HEK293 (cell line): Measurements from ENCODE around the gene TPGS2.

Experiments used
- CTCF ChIA-PET: fragments of 350-600 bp; formaldehyde crosslinking; extraction: SDS; loops from one replicate; lab custom pipeline; 2021; ENCODE audit warnings: antibody characterized with exemption; lab: Yijun Ruan, JAX
- POLR2A ChIA-PET: fragments of 300-600 bp; formaldehyde crosslinking; extraction: SDS; loops from one replicate; lab custom pipeline; 2020; ENCODE audit warnings: antibody characterized with exemption, inconsistent platforms; lab: Yijun Ruan, JAX
- H3K27ac ChIP-seq: fragments of 200-500 bp; sonication (Bioruptor generic); 2 replicates; pipeline ENCODE4 v1.5.1; 2014; ENCODE audit warnings: low read depth, low read length, control low read depth, inconsistent platforms; ENCODE audit errors: extremely low read depth
- H3K36me3 ChIP-seq, 2 experiments: fragments of 200-500 bp in 1 of 2; sonication (Bioruptor generic) in 1 of 2; 1 replicate in 1 of 2; 2 replicates in 1 of 2; pipeline ENCODE4 v1.5.1; 2014 to 2017; ENCODE audit warnings: inconsistent platforms in 2 of 2, low read length in 2 of 2; ENCODE audit not compliant: control insufficient read depth in 2 of 2, insufficient read depth in 1 of 2
- H3K4me1 ChIP-seq: fragments of 200-500 bp; sonication (Bioruptor generic); 2 replicates; pipeline ENCODE4 v1.5.1; 2014; ENCODE audit warnings: mild to moderate bottlenecking, low read length, inconsistent platforms; ENCODE audit not compliant: control insufficient read depth, insufficient read depth
- H3K4me3 ChIP-seq: 2 replicates; pipeline ENCODE4 v1.5.1; 2011; ENCODE audit warnings: low read depth, mild to moderate bottlenecking, control low read depth, low read length, moderate library complexity
- H3K9me3 ChIP-seq: fragments of 200-500 bp; sonication (Bioruptor generic); 2 replicates; pipeline ENCODE4 v1.5.1; 2014; ENCODE audit warnings: low read depth, low read length, inconsistent platforms; ENCODE audit not compliant: control insufficient read depth, insufficient read depth
- FEZF1 ChIP-seq: fragments of 450-650 bp; formaldehyde crosslinking; IDR thresholded peaks from 2 replicates; pipeline ENCODE4 v1.5.1; 2016; ENCODE audit warnings: missing biosample characterization, missing genetic modification characterization
- ZBTB21 ChIP-seq: fragments of 450-650 bp; formaldehyde crosslinking; IDR thresholded peaks from 2 replicates; pipeline ENCODE4 v1.5.1; 2017; ENCODE audit warnings: missing biosample characterization, missing genetic modification characterization
- ZFP41 ChIP-seq: fragments of 450-650 bp; formaldehyde crosslinking; IDR thresholded peaks from 2 replicates; pipeline ENCODE4 v1.5.1; 2016; ENCODE audit warnings: missing biosample characterization, missing genetic modification characterization, borderline replicate concordance
- ZIC2 ChIP-seq: fragments of 450-650 bp; formaldehyde crosslinking; IDR thresholded peaks from 2 replicates; pipeline ENCODE4 v1.5.1; 2016; ENCODE audit warnings: missing biosample characterization, missing genetic modification characterization
- ZNF155 ChIP-seq: fragments of 450-650 bp; formaldehyde crosslinking; IDR thresholded peaks from 2 replicates; pipeline ENCODE4 v1.5.1; 2016; ENCODE audit warnings: missing biosample characterization, missing genetic modification characterization
- ZNF157 ChIP-seq: fragments of 450-650 bp; formaldehyde crosslinking; IDR thresholded peaks from 2 replicates; pipeline ENCODE4 v1.5.1; 2016; ENCODE audit warnings: missing biosample characterization, missing genetic modification characterization
- ZNF202 ChIP-seq: fragments of 450-650 bp; formaldehyde crosslinking; IDR thresholded peaks from 2 replicates; pipeline ENCODE4 v1.5.1; 2016; ENCODE audit warnings: missing biosample characterization, missing genetic modification characterization, borderline replicate concordance
- ZNF211 ChIP-seq: fragments of 450-650 bp; formaldehyde crosslinking; IDR thresholded peaks from 2 replicates; pipeline ENCODE4 v1.5.1; 2016; ENCODE audit warnings: low read depth, missing biosample characterization, missing genetic modification characterization
- ZNF350 ChIP-seq: fragments of 450-650 bp; formaldehyde crosslinking; IDR thresholded peaks from 2 replicates; pipeline ENCODE4 v1.5.0; 2017; ENCODE audit warnings: missing biosample characterization, mild to moderate bottlenecking, missing genetic modification characterization
- ZNF777 ChIP-seq: fragments of 450-650 bp; formaldehyde crosslinking; IDR thresholded peaks from 2 replicates; pipeline ENCODE4 v1.5.1; 2017; ENCODE audit warnings: missing biosample characterization, missing genetic modification characterization, borderline replicate concordance
- TF ChIP-seq, protein P1 (sequence below): IDR thresholded peaks from 2 replicates; pipeline ENCODE4 v1.6.1; 2011; ENCODE audit warnings: mild to moderate bottlenecking, low read depth, low read length, borderline replicate concordance
- TF ChIP-seq, protein P2 (sequence below): fragments of 450-650 bp; formaldehyde crosslinking; IDR thresholded peaks from 2 replicates; pipeline ENCODE4 v1.5.1; 2016; ENCODE audit warnings: missing biosample characterization, missing genetic modification characterization, low read depth
- TF ChIP-seq, protein P3 (sequence below): fragments of 450-650 bp; formaldehyde crosslinking; IDR thresholded peaks from 2 replicates; pipeline ENCODE4 v1.5.1; 2016; ENCODE audit warnings: missing biosample characterization, missing genetic modification characterization
- TF ChIP-seq, protein P4 (sequence below): fragments of 450-650 bp; formaldehyde crosslinking; IDR thresholded peaks from 2 replicates; pipeline ENCODE4 v1.5.1; 2016; ENCODE audit warnings: missing biosample characterization, missing genetic modification characterization
- TF ChIP-seq, protein P5 (sequence below): fragments of 450-650 bp; formaldehyde crosslinking; IDR thresholded peaks from 2 replicates; pipeline ENCODE4 v1.5.1; 2017; ENCODE audit warnings: missing biosample characterization, mild to moderate bottlenecking, missing genetic modification characterization, moderate library complexity
- TF ChIP-seq, protein P6 (sequence below): fragments of 450-650 bp; formaldehyde crosslinking; IDR thresholded peaks from 2 replicates; pipeline ENCODE4 v1.5.1; 2016; ENCODE audit warnings: missing biosample characterization, missing genetic modification characterization, low read depth
- TF ChIP-seq, protein P7 (sequence below): fragments of 450-650 bp; formaldehyde crosslinking; IDR thresholded peaks from 2 replicates; pipeline ENCODE4 v1.5.0; 2017; ENCODE audit warnings: missing biosample characterization, missing genetic modification characterization, borderline replicate concordance
- TF ChIP-seq, protein P8 (sequence below): fragments of 450-650 bp; formaldehyde crosslinking; IDR thresholded peaks from 2 replicates; pipeline ENCODE4 v1.5.1; 2017; ENCODE audit warnings: missing biosample characterization, missing genetic modification characterization
- TF ChIP-seq, protein P9 (sequence below): fragments of 450-650 bp; formaldehyde crosslinking; IDR thresholded peaks from 2 replicates; pipeline ENCODE4 v1.5.1; 2016; ENCODE audit warnings: missing biosample characterization, missing genetic modification characterization

TPGS2 gene

DNA sequence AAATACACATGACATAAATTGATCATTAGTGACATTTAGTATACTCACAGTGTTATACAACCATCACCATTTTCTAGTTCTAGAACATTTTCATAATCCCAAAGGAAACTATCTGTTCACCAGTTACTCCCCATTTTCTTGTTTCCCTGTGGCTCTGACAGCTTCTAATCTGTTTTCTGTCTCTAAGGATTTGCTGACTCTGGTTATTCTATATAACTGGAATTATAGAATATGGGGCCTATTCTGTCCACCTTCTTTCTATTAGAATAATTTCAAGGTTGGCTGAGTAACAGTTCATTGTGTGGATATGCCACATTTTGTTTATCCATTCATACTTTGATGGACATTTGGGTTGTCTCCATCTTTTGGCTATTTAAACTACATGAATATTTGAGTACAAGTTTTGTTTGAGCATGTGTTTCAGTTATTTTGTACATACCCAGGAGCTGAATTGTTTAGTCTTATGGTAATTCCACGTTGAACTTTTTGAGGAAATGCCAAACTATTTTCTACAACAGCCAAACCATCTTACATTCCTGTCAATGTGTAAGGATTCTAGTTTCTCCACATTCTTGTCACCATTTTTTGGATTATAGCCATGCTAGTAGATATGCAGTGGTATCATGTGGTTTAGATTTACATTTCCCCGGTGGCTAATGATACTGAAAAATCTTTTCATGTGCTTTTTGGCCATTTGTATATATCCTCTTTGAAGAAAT lies 20.6 kb upstream of the TPGS2 start:
- no peak overlapping the region for H3K27ac ChIP-seq
- H3K4me3 ChIP-seq, result no peak overlapping the region
- no peaks in the 10 kb centered on the region for H3K9me3 ChIP-seq
- TF ChIP-seq ZIC2 (tag by site-specific recombination), result no peak
- TF ChIP-seq, protein P1, sequence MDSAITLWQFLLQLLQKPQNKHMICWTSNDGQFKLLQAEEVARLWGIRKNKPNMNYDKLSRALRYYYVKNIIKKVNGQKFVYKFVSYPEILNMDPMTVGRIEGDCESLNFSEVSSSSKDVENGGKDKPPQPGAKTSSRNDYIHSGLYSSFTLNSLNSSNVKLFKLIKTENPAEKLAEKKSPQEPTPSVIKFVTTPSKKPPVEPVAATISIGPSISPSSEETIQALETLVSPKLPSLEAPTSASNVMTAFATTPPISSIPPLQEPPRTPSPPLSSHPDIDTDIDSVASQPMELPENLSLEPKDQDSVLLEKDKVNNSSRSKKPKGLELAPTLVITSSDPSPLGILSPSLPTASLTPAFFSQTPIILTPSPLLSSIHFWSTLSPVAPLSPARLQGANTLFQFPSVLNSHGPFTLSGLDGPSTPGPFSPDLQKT, result no peak
- TF ChIP-seq, protein P2, sequence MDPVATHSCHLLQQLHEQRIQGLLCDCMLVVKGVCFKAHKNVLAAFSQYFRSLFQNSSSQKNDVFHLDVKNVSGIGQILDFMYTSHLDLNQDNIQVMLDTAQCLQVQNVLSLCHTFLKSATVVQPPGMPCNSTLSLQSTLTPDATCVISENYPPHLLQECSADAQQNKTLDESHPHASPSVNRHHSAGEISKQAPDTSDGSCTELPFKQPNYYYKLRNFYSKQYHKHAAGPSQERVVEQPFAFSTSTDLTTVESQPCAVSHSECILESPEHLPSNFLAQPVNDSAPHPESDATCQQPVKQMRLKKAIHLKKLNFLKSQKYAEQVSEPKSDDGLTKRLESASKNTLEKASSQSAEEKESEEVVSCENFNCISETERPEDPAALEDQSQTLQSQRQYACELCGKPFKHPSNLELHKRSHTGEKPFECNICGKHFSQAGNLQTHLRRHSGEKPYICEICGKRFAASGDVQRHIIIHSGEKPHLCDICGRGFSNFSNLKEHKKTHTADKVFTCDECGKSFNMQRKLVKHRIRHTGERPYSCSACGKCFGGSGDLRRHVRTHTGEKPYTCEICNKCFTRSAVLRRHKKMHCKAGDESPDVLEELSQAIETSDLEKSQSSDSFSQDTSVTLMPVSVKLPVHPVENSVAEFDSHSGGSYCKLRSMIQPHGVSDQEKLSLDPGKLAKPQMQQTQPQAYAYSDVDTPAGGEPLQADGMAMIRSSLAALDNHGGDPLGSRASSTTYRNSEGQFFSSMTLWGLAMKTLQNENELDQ (tag by site-specific recombination), result no peak
- no peak for TF ChIP-seq ZNF157
- TF ChIP-seq, protein P3, sequence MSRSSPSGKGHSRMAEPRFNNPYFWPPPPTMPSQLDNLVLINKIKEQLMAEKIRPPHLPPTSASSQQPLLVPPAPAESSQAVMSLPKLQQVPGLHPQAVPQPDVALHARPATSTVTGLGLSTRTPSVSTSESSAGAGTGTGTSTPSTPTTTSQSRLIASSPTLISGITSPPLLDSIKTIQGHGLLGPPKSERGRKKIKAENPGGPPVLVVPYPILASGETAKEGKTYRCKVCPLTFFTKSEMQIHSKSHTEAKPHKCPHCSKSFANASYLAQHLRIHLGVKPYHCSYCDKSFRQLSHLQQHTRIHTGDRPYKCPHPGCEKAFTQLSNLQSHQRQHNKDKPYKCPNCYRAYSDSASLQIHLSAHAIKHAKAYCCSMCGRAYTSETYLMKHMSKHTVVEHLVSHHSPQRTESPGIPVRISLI (tag by site-specific recombination), result no peak
- TF ChIP-seq, protein P4, sequence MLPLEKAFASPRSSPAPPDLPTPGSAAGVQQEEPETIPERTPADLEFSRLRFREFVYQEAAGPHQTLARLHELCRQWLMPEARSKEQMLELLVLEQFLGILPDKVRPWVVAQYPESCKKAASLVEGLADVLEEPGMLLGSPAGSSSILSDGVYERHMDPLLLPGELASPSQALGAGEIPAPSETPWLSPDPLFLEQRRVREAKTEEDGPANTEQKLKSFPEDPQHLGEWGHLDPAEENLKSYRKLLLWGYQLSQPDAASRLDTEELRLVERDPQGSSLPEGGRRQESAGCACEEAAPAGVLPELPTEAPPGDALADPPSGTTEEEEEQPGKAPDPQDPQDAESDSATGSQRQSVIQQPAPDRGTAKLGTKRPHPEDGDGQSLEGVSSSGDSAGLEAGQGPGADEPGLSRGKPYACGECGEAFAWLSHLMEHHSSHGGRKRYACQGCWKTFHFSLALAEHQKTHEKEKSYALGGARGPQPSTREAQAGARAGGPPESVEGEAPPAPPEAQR (tag by site-specific recombination), result no peak
- TF ChIP-seq ZBTB21 (tag by site-specific recombination), result no peak
- TF ChIP-seq, protein P5, sequence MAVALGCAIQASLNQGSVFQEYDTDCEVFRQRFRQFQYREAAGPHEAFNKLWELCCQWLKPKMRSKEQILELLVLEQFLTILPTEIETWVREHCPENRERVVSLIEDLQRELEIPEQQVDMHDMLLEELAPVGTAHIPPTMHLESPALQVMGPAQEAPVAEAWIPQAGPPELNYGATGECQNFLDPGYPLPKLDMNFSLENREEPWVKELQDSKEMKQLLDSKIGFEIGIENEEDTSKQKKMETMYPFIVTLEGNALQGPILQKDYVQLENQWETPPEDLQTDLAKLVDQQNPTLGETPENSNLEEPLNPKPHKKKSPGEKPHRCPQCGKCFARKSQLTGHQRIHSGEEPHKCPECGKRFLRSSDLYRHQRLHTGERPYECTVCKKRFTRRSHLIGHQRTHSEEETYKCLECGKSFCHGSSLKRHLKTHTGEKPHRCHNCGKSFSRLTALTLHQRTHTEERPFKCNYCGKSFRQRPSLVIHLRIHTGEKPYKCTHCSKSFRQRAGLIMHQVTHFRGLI (tag by site-specific recombination), result no peak
- no peak for TF ChIP-seq ZNF202
- no peak for TF ChIP-seq ZFP41
- TF ChIP-seq, protein P6, sequence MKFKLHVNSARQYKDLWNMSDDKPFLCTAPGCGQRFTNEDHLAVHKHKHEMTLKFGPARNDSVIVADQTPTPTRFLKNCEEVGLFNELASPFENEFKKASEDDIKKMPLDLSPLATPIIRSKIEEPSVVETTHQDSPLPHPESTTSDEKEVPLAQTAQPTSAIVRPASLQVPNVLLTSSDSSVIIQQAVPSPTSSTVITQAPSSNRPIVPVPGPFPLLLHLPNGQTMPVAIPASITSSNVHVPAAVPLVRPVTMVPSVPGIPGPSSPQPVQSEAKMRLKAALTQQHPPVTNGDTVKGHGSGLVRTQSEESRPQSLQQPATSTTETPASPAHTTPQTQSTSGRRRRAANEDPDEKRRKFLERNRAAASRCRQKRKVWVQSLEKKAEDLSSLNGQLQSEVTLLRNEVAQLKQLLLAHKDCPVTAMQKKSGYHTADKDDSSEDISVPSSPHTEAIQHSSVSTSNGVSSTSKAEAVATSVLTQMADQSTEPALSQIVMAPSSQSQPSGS, result no peak
- no peak for TF ChIP-seq ZNF155 (tag by site-specific recombination)
- TF ChIP-seq ZNF211 (tag by site-specific recombination), result no peak
- no peaks in the 10 kb centered on the region for H3K4me1 ChIP-seq
- ChIA-PET POLR2A (no interaction called here), CTCF (no interaction called here)
- H3K36me3 ChIP-seq, result peaks cover 0 to 6% of the 10 kb centered on the region in 2 experiments; a peak in 1 of 3 replicates

DNA sequence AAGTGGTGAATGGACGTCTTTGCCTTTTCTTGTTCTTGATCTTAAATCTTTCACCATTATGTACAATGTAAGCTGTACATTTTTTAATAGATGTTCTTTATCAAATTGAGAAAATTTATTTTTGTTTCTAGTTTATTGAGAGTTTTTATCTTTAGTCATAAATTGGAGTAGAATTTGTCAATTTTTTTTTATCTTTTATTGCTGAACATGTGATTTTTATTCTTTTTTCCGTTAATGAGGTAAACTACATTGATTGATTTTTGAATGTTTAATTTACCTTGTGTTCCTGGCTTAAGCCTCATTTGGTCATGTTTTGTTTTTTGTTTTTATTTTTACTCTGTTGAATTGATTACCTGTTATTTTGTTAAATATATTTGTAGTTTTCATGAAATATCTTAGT lies 19.8 kb upstream of the TPGS2 start:
- Histone ChIP-seq H3K4me3 (no peak overlapping the region), H3K9me3 (no peaks in the 10 kb centered on the region), H3K27ac (no peak overlapping the region), H3K4me1 (no peaks in the 10 kb centered on the region), H3K36me3 (peaks cover 0 to 6% of the 10 kb centered on the region in 2 experiments; a peak in 1 of 3 replicates)
- POLR2A ChIA-PET, result no interaction called here
- CTCF ChIA-PET, result no interaction called here
- no peak for TF ChIP-seq FEZF1 (tag by site-specific recombination)
- TF ChIP-seq, protein P7, sequence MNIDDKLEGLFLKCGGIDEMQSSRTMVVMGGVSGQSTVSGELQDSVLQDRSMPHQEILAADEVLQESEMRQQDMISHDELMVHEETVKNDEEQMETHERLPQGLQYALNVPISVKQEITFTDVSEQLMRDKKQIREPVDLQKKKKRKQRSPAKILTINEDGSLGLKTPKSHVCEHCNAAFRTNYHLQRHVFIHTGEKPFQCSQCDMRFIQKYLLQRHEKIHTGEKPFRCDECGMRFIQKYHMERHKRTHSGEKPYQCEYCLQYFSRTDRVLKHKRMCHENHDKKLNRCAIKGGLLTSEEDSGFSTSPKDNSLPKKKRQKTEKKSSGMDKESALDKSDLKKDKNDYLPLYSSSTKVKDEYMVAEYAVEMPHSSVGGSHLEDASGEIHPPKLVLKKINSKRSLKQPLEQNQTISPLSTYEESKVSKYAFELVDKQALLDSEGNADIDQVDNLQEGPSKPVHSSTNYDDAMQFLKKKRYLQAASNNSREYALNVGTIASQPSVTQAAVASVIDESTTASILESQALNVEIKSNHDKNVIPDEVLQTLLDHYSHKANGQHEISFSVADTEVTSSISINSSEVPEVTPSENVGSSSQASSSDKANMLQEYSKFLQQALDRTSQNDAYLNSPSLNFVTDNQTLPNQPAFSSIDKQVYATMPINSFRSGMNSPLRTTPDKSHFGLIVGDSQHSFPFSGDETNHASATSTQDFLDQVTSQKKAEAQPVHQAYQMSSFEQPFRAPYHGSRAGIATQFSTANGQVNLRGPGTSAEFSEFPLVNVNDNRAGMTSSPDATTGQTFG (tag by site-specific recombination), result no peak
- TF ChIP-seq, protein P8, sequence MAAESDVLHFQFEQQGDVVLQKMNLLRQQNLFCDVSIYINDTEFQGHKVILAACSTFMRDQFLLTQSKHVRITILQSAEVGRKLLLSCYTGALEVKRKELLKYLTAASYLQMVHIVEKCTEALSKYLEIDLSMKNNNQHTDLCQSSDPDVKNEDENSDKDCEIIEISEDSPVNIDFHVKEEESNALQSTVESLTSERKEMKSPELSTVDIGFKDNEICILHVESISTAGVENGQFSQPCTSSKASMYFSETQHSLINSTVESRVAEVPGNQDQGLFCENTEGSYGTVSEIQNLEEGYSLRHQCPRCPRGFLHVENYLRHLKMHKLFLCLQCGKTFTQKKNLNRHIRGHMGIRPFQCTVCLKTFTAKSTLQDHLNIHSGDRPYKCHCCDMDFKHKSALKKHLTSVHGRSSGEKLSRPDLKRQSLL (tag by site-specific recombination), result no peak
- TF ChIP-seq, protein P9, sequence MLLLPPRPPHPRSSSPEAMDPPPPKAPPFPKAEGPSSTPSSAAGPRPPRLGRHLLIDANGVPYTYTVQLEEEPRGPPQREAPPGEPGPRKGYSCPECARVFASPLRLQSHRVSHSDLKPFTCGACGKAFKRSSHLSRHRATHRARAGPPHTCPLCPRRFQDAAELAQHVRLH (tag by site-specific recombination), result no peak
- no peak for TF ChIP-seq ZNF777 (tag by site-specific recombination)
- no peak for TF ChIP-seq ZNF350 (tag by site-specific recombination)
